ENCODE measurements around the gene NOD2. TPM values are rescaled to one million over a fixed set of nuclear protein-coding genes. Genes with fewer than 3 reads are reported as not detected.

The NOD2 gene
- total RNA-seq, 1 experiment from 2014 or later, result 0.17 TPM

GRCh38 chr16:50657241-50657640 lies 36.2 kb upstream of the NOD2 start:
- no peaks in the 10 kb centered on the region for H3K36me3 Mint-ChIP-seq (ENCODE audit: insufficient read depth in 1 of 3, low read depth in 3 of 3)
- no peak overlapping the region for H4K8ac ChIP-seq (replicated peaks; ENCODE audit: insufficient read length, low read depth, low read length)
- no peak overlapping the region for H3K56ac ChIP-seq (ENCODE audit: insufficient read length, low read depth, low read length)
- H3K4me3 Mint-ChIP-seq, result no peak overlapping the region
- peaks cover 0 to 2% of the 10 kb centered on the region in 2 experiments; a peak in 2 of 4 replicates for H3K4me1 Mint-ChIP-seq
- WGBS (ENCODE audit: extremely low coverage, insufficient read length, low lambda C conversion rate), result no CpG with 5 or more reads among the region's 5 CpGs
- no peak overlapping the region for H3K4me2 ChIP-seq (ENCODE audit: insufficient read depth, insufficient read length, low read length)
- no peak for TF ChIP-seq CTCF (conservative IDR thresholded peaks at IDR 0.05)
- H3T11ph ChIP-seq (ENCODE audit: low read length), result no peak overlapping the region
- no peak overlapping the region for H3K9ac ChIP-seq (ENCODE audit: extremely low read depth, insufficient read length, low read length)
- H2BK12ac ChIP-seq (ENCODE audit: insufficient read length, low read depth, low read length), result no peak overlapping the region
- no peak overlapping the region for H3K23ac ChIP-seq (ENCODE audit: insufficient read length, low read depth, low read length)
- no peak for DNase-seq
- H3K9me3 Mint-ChIP-seq, result no peaks in the 10 kb centered on the region; a peak in 1 of 5 replicates
- H3K27me3 Mint-ChIP-seq (ENCODE audit: low read depth), result no peaks in the 10 kb centered on the region; the same call in none of the 2 replicates
- no peak overlapping the region for H3K14ac ChIP-seq (ENCODE audit: insufficient read depth, low read length)
- no peak overlapping the region for H3K27ac Mint-ChIP-seq
- no peak overlapping the region for H4K91ac ChIP-seq (ENCODE audit: insufficient read length, low read depth, low read length)
- H2AK5ac ChIP-seq (ENCODE audit: insufficient read length, low read length), result no peak overlapping the region
- H3K9me3 ChIP-seq (ENCODE audit: control insufficient read depth, low read depth, low read length), result no peaks in the 10 kb centered on the region
- no peak overlapping the region for H3K27ac ChIP-seq (ENCODE audit: insufficient read length, low read depth, low read length)
- no peak overlapping the region for H4K5ac ChIP-seq (ENCODE audit: insufficient read length, low read depth, low read length)
- H3K18ac ChIP-seq (ENCODE audit: insufficient read length, low read depth, low read length), result no peak overlapping the region
- H2BK20ac ChIP-seq (ENCODE audit: low read depth, low read length, poor library complexity, severe bottlenecking), result no peak overlapping the region
- no peak overlapping the region for H2BK120ac ChIP-seq (ENCODE audit: low read depth, low read length, poor library complexity, severe bottlenecking)
- H2AFZ ChIP-seq (ENCODE audit: low read length), result no peak overlapping the region
- no peaks in the 10 kb centered on the region for H3K4me1 ChIP-seq (ENCODE audit: insufficient read depth, low read length)
- no peaks in the 10 kb centered on the region for H3K27me3 ChIP-seq (ENCODE audit: insufficient read depth, low read length)
- no peaks in the 10 kb centered on the region for H4K20me1 ChIP-seq (ENCODE audit: control insufficient read depth, insufficient read depth, insufficient read length)
- H2BK5ac ChIP-seq (ENCODE audit: insufficient read length, low read length), result no peak overlapping the region
- no peaks in the 10 kb centered on the region for H3K79me1 ChIP-seq (ENCODE audit: insufficient read depth, low read depth, low read length, poor library complexity, severe bottlenecking)
- no peak overlapping the region for H2BK15ac ChIP-seq (ENCODE audit: low read depth, low read length)
- no peaks in the 10 kb centered on the region for H3K23me2 ChIP-seq (ENCODE audit: insufficient read length, low read depth, low read length, poor library complexity, severe bottlenecking)
- H3K4ac ChIP-seq (ENCODE audit: low read depth, low read length), result no peak overlapping the region
- H3K79me2 ChIP-seq (ENCODE audit: insufficient read depth, low read length), result no peaks in the 10 kb centered on the region

Measured in H9 (cell line).